Activated naive CD8-positive, alpha-beta T cell treated with anti-CD3 and anti-CD28 coated beads, Interleukin-2, amount 50 U/mL, for 16 hours (primary cell): ENCODE data around the gene CACNG1.
"Not testable (repeated sequence)": the region's sequence is repeated elsewhere in the genome, so short reads cannot be mapped to it uniquely, and the experiment has no call there.

Source experiments
- DNase-seq: peaks from one replicate; pipeline ENCODE4 v3.0.0-alpha.2; 2020; ENCODE audit warnings: low read depth, low spot score

The CACNG1 gene

DNA sequence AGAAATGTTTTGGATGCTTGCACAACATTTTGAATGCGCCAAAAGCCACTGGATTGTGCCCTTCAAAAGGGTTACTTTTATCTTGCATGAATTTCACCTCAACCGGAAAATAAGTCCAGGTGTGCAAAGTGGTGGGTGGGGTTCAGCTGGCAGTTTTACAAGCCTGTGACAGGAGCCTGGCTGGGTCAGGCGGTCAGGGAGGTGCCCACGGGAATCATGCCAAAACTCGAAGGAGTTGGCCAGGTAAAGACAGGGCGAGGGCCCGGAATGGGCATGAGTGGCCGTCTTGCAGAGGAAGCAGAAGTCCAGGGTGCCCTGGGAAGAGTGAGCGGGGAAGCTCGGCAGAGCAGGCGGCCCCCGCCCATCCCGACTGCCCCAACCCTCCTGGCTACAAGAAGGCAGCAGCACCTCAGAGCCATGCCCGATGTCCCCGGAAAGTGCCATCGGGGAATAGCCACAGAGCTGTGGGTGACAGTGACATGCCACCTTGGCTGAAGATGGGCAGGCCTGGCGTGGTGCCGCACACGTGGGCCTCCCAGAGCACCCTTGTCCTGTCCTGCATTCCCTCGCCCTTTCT is 19.1 kb upstream of the CACNG1 start:
- DNase-seq = no peak

GRCh38 chr17:67026341-67026740 is 18.0 kb upstream of the CACNG1 start:
- DNase-seq = no peak

DNA sequence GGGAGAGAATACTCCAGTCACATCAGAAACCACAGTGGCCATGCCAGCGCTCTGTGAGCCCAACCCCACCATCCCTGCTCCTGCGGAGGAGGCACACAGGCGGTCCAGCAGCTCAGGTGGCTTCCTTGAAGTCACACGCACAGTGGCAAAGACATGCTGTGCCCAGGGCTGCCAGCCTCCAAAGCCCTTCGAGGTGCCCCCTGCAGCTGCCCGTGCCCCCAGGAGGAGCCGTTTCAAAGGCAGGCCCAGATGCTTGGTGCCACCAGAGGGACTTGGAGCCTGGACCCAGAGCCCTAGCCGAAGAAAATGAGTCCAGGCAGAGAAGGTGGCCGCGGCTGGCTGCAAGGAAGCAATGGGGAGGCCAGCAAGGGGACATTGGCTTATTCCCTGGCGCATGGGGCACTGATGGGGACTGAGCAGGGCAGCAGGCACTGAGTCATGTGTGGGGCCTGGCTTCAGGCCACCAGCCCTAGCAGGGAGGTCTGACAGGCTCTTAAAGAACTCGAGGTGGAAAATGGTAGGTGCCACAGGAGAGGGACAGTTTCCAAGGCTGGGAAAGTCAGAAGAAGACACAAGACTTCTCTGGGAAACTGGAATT is 17.2 kb upstream of the CACNG1 start:
- no peak for DNase-seq

- no peak for DNase-seq
These were observed 13.7 kb upstream of the CACNG1 start for GRCh38 chr17:67030641-67031040.

- DNase-seq = no peak
These were observed 12.0 kb upstream of the CACNG1 start for GRCh38 chr17:67032382-67032781.

GRCh38 chr17:67032985-67033384 is 11.4 kb upstream of the CACNG1 start:
- no peak for DNase-seq

DNA sequence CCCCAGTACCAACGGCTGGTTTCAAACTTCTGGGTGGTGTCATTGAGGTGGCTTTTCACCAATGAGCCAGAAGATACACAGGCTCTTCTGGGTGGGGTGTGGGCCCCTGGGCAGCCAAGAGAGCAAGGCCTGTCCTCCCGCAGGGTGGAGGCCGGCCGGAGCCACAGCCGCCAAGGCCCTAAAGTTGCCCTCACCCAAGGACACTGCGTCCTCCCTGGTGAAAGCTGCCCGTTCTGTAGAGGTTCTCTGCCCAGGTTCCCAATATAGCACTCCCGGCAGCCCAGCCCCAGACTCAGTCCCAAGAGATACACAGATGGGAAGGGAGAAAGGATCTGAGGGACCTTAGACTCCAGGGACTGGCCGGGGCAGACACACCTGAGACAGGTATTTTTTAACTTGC is 10.7 kb upstream of the CACNG1 start:
- DNase-seq = no peak

DNA sequence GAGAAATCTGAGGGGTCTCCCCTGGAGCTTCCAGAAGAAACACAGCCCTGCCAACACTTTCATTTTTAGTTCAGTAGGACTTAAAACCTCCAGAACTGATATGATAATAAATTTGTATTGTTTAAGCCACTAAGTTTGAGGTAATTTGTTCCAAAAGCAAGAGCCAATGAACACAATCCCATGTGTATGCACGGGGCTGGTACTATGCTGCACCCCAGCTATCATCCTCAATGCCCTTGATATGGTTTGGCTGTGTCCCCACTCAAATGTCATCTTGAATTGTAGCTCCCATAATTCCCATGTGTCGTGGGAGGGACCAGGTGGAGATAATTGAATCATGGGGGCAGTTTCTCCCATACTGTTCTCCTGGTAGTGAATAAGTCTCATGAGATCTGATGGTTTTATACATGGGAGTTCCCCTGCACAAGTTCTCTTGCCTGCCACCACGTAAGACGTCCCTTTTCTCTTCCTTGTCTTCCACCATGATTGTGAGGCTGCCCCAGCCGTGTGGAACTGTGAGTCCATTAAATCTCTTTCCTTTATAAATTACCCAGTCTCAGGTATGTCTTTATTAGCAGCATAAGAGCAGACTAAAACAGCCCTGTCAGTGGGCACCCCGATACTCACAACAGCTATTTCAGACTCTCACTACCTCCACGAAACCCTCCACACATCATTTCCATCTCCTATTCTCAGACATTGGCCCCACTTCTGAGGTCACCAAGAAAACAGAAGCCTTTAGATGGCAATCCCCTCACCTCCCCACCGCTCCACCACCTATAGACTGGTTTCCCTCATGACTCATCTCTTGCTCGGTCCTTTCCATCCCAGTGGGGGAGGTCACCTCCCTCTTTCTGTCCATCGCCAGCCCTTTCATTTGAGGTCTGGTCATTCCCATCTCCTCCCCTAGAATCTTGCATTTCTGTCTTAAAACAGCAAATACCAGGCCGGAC is 8.9 kb upstream of the CACNG1 start:
- DNase-seq = no peak

- no peak for DNase-seq
These were observed 5.4 kb upstream of the CACNG1 start for GRCh38 chr17:67038861-67039365.

GRCh38 chr17:67040652-67041051 is 3.7 kb upstream of the CACNG1 start:
- no peak for DNase-seq

DNA sequence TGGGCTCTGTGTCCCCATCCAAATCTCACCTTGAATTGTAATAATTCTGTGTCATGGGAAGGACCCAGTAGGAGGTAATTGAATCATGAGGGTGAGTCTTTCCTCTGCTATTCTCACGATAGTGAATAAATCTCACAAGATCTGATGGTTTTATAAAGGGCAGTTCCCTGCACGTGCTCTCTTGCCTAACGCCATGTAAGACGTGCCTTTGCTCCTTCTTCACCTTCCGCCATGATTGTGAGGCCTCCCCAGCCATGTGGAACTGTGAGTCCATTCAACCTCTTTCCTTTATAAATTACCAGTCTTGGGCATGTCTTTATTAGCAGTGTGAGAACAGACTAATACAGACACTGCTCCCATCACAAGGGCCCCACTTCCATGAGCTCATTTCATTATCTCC is 3.2 kb upstream of the CACNG1 start:
- DNase-seq = not testable (repeated sequence)

DNA sequence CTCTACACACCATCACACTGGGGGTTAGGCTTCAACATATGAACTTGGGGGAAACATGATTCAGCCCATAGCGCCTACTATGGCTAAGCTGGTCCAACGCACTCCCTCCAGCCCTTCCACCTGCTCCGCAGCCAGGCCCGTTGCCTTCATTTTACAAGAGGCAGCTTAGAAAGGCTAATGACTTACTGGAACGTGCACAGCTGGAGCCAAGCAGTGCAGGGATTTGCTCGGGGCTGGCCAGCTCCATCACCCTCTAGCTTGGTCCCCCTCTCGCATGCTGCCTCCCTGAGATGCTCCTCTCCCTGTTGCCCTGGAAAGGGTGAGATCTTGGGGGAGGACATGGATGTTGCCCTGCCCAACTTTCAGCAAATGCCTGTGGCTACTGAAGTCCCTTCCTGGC is 2.8 kb upstream of the CACNG1 start:
- no peak for DNase-seq

DNA sequence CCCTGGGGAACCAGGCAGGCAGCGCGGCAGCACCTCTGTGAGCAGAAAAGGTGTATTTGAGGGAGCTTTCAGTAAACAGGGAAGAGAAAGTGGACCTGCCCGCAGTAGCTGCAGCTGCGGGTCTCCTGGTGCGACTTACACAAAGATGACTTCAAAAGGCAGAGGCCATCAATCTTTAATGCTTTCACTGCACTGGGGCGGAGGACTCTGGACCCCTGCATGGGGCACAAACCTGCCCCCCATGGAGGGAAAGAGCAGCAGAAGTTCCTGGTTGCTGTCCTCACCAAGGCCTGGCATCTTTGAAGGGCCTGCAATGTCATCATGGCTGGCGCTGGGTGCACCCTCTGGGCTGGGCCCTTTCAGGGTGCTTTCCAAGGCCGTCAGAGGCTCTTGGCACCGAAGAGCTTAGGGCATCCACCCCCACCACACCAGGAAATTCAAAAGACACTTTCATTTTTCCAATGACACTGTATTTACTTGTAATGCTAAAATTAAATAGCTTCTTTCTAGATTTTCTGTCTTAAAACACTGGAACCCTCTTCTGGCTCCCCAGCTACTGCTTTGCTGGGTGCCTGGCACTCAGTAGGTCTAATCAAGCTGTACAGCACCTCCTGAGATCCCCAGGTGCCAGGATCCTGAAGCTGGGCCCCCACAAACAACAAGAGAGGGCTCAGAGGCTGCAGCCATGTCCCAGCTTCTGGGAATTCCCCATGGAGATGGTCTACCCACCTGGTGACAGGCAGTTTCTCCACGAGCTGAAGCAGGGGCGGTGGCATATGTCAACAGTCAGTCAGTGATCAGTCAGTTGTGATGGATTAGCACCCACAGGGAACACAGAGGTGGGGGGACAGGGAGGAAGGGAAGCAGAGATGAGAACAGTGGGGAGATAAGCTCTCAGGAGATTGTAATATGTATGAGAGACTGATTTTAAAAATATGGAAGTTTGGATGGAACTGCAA is 2.1 kb upstream of the CACNG1 start:
- DNase-seq = no peak

DNA sequence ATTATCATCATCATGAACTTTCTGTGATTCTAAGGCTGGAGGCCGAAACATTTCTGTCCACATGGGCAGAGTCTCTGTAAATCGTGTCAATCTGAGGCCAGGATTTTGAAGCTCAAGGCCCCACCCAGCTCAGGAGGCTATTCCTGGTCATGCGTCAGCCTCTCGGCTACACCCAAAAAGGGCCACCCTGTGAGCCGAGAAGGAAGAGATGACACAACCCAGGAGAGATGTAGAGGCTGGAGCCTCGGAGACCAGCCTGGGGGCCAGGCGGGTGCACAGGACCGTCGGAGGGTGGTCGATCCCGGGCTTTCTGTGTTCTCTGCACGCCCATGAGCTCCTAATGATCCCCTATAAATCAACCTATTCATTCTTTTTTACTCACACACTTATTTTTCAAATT is 1.1 kb upstream of the CACNG1 start:
- DNase-seq = no peak

GRCh38 chr17:67044940-67045339 is 586 bp downstream of the CACNG1 start:
- DNase-seq = no peak

- no peak for DNase-seq
These were observed 2.0 kb downstream of the CACNG1 start for GRCh38 chr17:67046398-67046797.

- DNase-seq = no peak
These were observed 3.0 kb downstream of the CACNG1 start for GRCh38 chr17:67047382-67047781.

GRCh38 chr17:67049025-67049739 is 4.8 kb downstream of the CACNG1 start:
- no peak for DNase-seq

GRCh38 chr17:67050066-67050465 is 5.7 kb downstream of the CACNG1 start:
- DNase-seq = no peak

DNA sequence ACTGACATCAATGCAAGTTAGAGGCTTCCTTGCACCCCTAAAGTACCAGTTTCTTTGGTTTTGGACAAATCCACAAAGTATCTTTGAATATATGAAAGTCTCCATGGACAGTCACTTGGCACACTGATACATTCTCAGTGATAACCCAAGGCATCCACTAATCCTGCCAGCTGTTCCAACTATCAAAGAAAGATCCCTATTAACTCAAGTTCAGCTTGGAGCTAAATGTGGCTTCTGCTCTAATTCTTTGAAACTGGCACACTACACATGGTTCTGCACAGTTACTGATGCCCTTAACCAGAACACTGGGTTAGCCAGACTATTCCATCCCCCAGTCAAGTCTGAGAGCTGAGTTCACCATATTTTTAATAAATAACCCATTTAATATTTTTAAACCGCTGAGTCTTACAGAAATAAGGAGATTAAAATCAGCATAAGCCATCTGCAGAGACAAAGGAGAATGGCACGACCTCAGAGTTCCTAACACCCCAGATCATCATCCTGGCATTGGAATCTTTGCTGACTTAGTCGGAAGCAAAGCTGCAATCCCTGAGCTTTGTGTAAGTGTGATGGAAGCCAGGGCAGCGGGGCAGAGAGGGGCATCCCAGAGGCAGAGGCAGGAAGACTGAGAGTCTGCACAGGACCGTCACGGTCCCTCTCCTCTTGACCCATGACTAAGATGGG is 6.3 kb downstream of the CACNG1 start:
- no peak for DNase-seq
